ENCODE results near the gene E2F1. TPM values are rescaled to one million over a fixed set of nuclear protein-coding genes. Genes with fewer than 3 reads are reported as not detected.
"Not testable (repeated sequence)": the region's sequence is repeated elsewhere in the genome, so short reads cannot be mapped to it uniquely, and the experiment has no call there.

Gene E2F1
- total RNA-seq, 1 donor from 2014 or later = 2.3 TPM

- DNase-seq (ENCODE audit: low spot score) = no peak
These were observed 27.3 kb downstream of the E2F1 start for GRCh38 chr20:33658929-33659328.

- DNase-seq (ENCODE audit: low spot score) = no peak
These were observed 27.7 kb downstream of the E2F1 start for GRCh38 chr20:33658510-33658909.

GRCh38 chr20:33657704-33658095 lies 28.5 kb downstream of the E2F1 start:
- no peak for DNase-seq (ENCODE audit: low spot score)

- no peak for DNase-seq (ENCODE audit: low spot score)
These were observed 29.1 kb downstream of the E2F1 start for GRCh38 chr20:33656783-33657703.

- DNase-seq (ENCODE audit: low spot score) = no peak
These were observed 30.0 kb downstream of the E2F1 start for GRCh38 chr20:33656010-33656782.

- no peak for DNase-seq (ENCODE audit: low spot score)
These were observed 31.0 kb downstream of the E2F1 start for GRCh38 chr20:33655164-33655563.

- DNase-seq (ENCODE audit: low spot score) = no peak
These were observed 31.5 kb downstream of the E2F1 start for GRCh38 chr20:33654680-33655161.

- DNase-seq (ENCODE audit: low spot score) = peak; percentile 93
These were observed 32.1 kb downstream of the E2F1 start for GRCh38 chr20:33653900-33654596.

GRCh38 chr20:33653218-33653899 lies 32.8 kb downstream of the E2F1 start:
- peak; percentile 67 for DNase-seq (ENCODE audit: low spot score)

GRCh38 chr20:33651562-33652048 lies 34.6 kb downstream of the E2F1 start:
- DNase-seq (ENCODE audit: low spot score) = no peak

GRCh38 chr20:33650753-33651561 lies 35.2 kb downstream of the E2F1 start:
- DNase-seq (ENCODE audit: low spot score) = no peak

- no peak for DNase-seq (ENCODE audit: low spot score)
These were observed 36.0 kb downstream of the E2F1 start for GRCh38 chr20:33650111-33650752.

- DNase-seq (ENCODE audit: low spot score) = no peak
These were observed 36.9 kb downstream of the E2F1 start for GRCh38 chr20:33649201-33649681.

GRCh38 chr20:33648396-33649004 lies 37.7 kb downstream of the E2F1 start:
- DNase-seq (ENCODE audit: low spot score) = no peak

- no peak for DNase-seq (ENCODE audit: low spot score)
These were observed 38.4 kb downstream of the E2F1 start for GRCh38 chr20:33647603-33648395.

- DNase-seq (ENCODE audit: low spot score) = not testable (repeated sequence)
These were observed 39.1 kb downstream of the E2F1 start for GRCh38 chr20:33646959-33647602.

GRCh38 chr20:33646191-33646590 lies 40.0 kb downstream of the E2F1 start:
- no peak for DNase-seq (ENCODE audit: low spot score)

- no peak for DNase-seq (ENCODE audit: low spot score)
These were observed 40.8 kb downstream of the E2F1 start for GRCh38 chr20:33645396-33645795.
